HepG2 (cell line): ENCODE data around the gene APC2. TPM values are rescaled to one million over a fixed set of nuclear protein-coding genes. Genes with fewer than 3 reads are reported as not detected.

Experiments
- ADNP ChIP-seq: sonication (generic); formaldehyde crosslinking; IDR thresholded peaks from 2 replicates; pipeline ENCODE4 v1.4.0; 2020; ENCODE audit warnings: missing genetic modification reagents
- ATF7-NPFF ChIP-seq: sonication (generic); formaldehyde crosslinking; IDR thresholded peaks from 2 replicates; pipeline ENCODE4 v1.8.1; 2023; ENCODE audit warnings: mild to moderate bottlenecking, low read depth, missing genetic modification reagents, moderate library complexity
- FOXA3 ChIP-seq: IDR thresholded peaks from 2 replicates; pipeline ENCODE4 v1.6.1; 2016; ENCODE audit warnings: missing genetic modification reagents, missing compliant biosample characterization
- FOXM1 ChIP-seq: sonication (generic); formaldehyde crosslinking; IDR thresholded peaks from 2 replicates; pipeline ENCODE4 v1.5.0; 2020; ENCODE audit warnings: missing genetic modification reagents
- RNF2 ChIP-seq: fragments of 450-650 bp; conservative IDR thresholded peaks from 2 replicates; pipeline ENCODE4 v1.6.1; 2016; ENCODE audit warnings: low read depth
- ZC3H4 ChIP-seq: sonication (generic); formaldehyde crosslinking; IDR thresholded peaks from 2 replicates; pipeline ENCODE4 v1.4.0; 2020; ENCODE audit warnings: missing genetic modification reagents, borderline replicate concordance
- ZFP1 ChIP-seq: IDR thresholded peaks from 2 replicates; pipeline ENCODE4 v1.6.1; 2016
- ZMYM2 ChIP-seq: sonication (generic); formaldehyde crosslinking; IDR thresholded peaks from 2 replicates; pipeline ENCODE4 v1.8.0; 2022; ENCODE audit warnings: mild to moderate bottlenecking, missing genetic modification reagents
- ZNF17 ChIP-seq: sonication (generic); formaldehyde crosslinking; IDR thresholded peaks from 2 replicates; pipeline ENCODE4 v1.5.0; 2020; ENCODE audit warnings: mild to moderate bottlenecking, missing genetic modification reagents
- ZNF550 ChIP-seq: sonication (generic); formaldehyde crosslinking; IDR thresholded peaks from 2 replicates; pipeline ENCODE4 v1.4.0; 2020; ENCODE audit warnings: mild to moderate bottlenecking, missing genetic modification reagents, borderline replicate concordance
- ZNF619 ChIP-seq: sonication (generic); formaldehyde crosslinking; IDR thresholded peaks from 2 replicates; pipeline ENCODE4 v1.4.0; 2020; ENCODE audit warnings: mild to moderate bottlenecking, missing genetic modification reagents
- polyA plus RNA-seq, 8 experiments: library from polyadenylated mRNA; depleted of rRNA in 3 of 8; stranded (reverse) in 7 of 8; unstranded in 1 of 8; fragments of >200 nt; fragmentation: Illumina TruSeq in 4 of 8; extraction: Trizol in 4 of 8; gene quantifications; 2 replicates each; pipeline versions ENCODE4 v1.2.1 to v1.2.3, GENCODE V29; 2011 to 2016; ENCODE audit warnings: low read depth in 4 of 8, missing spikeins in 1 of 8, mixed read lengths in 1 of 8; ENCODE audit not compliant: insufficient read depth in 1 of 8
- total RNA-seq, 5 experiments: library from RNA; depleted of rRNA; stranded (reverse); fragments of >200 nt; fragmentation: Illumina TruSeq; extraction: Trizol; gene quantifications; 2 replicates each; pipeline ENCODE4 v1.2.3, GENCODE V29; 2016; ENCODE audit warnings: low read depth in 1 of 5
- TF ChIP-seq, protein P1 (sequence below): sonication (generic); formaldehyde crosslinking; conservative IDR thresholded peaks from 2 replicates; pipeline ENCODE4 v1.8.1; 2023; ENCODE audit warnings: missing genetic modification reagents
- TF ChIP-seq, protein P2 (sequence below): sonication (generic); formaldehyde crosslinking; IDR thresholded peaks from 2 replicates; pipeline ENCODE4 v1.4.0; 2020; ENCODE audit warnings: missing genetic modification reagents
- TF ChIP-seq, protein P3 (sequence below): sonication (generic); formaldehyde crosslinking; IDR thresholded peaks from 2 replicates; pipeline ENCODE4 v1.4.0; 2020; ENCODE audit warnings: missing genetic modification reagents
- TF ChIP-seq, protein P4 (sequence below): sonication (generic); formaldehyde crosslinking; IDR thresholded peaks from 2 replicates; pipeline ENCODE4 v1.5.0; 2020; ENCODE audit warnings: mild to moderate bottlenecking, missing genetic modification reagents, borderline replicate concordance
- TF ChIP-seq, protein P5 (sequence below): sonication (generic); formaldehyde crosslinking; IDR thresholded peaks from 2 replicates; pipeline ENCODE4 v1.8.0; 2022; ENCODE audit warnings: mild to moderate bottlenecking, missing genetic modification reagents, moderate library complexity

APC2 gene
- total and polyA plus RNA-seq, 2 of the 13 experiments (the other 11 are each of a cell fraction or from before 2014, with no cell fraction given) = 0.08 to 0.22 TPM

DNA sequence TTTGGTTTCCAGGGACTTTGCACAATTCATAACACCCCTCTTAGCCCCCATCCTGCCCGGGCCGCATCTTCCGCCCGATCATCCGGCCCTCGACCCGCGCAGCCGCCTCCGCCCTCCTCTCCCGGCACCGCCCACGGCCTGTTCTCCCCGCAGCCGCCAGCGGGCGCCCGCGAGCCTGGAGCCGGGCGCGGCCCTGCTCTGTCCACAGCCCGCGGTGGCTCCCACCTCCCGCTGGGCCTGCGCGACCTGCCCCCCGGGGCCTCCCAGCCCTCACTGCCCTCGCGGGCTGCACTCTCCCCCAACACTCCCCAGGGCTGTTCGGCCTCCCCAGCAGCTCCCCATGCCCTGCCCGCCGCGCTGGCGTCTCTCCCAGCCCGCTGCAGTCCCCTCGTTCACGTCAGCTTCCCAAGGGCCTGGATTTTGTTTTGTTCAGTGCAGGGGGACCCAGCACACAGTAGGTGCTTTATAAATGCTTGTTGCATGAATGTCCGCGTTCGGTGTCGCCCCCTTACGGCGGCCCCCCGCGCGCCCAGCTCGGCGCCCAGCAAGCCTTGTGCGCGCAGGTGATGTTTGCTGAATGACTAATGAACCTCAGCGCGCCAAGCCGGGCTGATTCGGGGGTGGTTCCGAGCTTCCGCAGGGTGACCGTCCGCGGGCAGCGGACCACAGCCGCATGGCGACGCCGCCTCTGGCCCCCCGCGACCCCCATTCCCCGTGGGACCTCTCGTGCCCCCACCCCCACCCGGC, 4.6 kb upstream of the APC2 start (continued):
- TF ChIP-seq, protein P1, sequence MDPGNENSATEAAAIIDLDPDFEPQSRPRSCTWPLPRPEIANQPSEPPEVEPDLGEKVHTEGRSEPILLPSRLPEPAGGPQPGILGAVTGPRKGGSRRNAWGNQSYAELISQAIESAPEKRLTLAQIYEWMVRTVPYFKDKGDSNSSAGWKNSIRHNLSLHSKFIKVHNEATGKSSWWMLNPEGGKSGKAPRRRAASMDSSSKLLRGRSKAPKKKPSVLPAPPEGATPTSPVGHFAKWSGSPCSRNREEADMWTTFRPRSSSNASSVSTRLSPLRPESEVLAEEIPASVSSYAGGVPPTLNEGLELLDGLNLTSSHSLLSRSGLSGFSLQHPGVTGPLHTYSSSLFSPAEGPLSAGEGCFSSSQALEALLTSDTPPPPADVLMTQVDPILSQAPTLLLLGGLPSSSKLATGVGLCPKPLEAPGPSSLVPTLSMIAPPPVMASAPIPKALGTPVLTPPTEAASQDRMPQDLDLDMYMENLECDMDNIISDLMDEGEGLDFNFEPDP (CRISPR knock-in tag) = no peak
- peak; percentile 37; the same call in 1 of the 2 replicates for TF ChIP-seq RNF2
- TF ChIP-seq, protein P2, sequence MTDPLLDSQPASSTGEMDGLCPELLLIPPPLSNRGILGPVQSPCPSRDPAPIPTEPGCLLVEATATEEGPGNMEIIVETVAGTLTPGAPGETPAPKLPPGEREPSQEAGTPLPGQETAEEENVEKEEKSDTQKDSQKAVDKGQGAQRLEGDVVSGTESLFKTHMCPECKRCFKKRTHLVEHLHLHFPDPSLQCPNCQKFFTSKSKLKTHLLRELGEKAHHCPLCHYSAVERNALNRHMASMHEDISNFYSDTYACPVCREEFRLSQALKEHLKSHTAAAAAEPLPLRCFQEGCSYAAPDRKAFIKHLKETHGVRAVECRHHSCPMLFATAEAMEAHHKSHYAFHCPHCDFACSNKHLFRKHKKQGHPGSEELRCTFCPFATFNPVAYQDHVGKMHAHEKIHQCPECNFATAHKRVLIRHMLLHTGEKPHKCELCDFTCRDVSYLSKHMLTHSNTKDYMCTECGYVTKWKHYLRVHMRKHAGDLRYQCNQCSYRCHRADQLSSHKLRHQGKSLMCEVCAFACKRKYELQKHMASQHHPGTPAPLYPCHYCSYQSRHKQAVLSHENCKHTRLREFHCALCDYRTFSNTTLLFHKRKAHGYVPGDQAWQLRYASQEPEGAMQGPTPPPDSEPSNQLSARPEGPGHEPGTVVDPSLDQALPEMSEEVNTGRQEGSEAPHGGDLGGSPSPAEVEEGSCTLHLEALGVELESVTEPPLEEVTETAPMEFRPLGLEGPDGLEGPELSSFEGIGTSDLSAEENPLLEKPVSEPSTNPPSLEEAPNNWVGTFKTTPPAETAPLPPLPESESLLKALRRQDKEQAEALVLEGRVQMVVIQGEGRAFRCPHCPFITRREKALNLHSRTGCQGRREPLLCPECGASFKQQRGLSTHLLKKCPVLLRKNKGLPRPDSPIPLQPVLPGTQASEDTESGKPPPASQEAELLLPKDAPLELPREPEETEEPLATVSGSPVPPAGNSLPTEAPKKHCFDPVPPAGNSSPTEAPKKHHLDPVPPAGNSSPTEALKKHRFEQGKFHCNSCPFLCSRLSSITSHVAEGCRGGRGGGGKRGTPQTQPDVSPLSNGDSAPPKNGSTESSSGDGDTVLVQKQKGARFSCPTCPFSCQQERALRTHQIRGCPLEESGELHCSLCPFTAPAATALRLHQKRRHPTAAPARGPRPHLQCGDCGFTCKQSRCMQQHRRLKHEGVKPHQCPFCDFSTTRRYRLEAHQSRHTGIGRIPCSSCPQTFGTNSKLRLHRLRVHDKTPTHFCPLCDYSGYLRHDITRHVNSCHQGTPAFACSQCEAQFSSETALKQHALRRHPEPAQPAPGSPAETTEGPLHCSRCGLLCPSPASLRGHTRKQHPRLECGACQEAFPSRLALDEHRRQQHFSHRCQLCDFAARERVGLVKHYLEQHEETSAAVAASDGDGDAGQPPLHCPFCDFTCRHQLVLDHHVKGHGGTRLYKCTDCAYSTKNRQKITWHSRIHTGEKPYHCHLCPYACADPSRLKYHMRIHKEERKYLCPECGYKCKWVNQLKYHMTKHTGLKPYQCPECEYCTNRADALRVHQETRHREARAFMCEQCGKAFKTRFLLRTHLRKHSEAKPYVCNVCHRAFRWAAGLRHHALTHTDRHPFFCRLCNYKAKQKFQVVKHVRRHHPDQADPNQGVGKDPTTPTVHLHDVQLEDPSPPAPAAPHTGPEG = 0 out of 2 replicates have a peak, but pooled peaks have one; percentile 42
- peak; percentile 44; the same call in 1 of the 2 replicates for TF ChIP-seq ADNP (CRISPR knock-in tag)
- peak; percentile 60; the same call in 1 of the 2 replicates for TF ChIP-seq ZNF550
- TF ChIP-seq, protein P3, sequence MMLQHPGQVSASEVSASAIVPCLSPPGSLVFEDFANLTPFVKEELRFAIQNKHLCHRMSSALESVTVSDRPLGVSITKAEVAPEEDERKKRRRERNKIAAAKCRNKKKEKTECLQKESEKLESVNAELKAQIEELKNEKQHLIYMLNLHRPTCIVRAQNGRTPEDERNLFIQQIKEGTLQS (CRISPR knock-in tag) = no peak
- TF ChIP-seq ZNF17 (CRISPR knock-in tag) = no peak
- no peak; the same call in 1 of the 2 replicates for TF ChIP-seq ATF7-NPFF
- peak; percentile 16; the same call in 1 of the 2 replicates for TF ChIP-seq FOXA3 (CRISPR knock-in tag)
- TF ChIP-seq ZFP1 (CRISPR knock-in tag) = no peak
- TF ChIP-seq, protein P4, sequence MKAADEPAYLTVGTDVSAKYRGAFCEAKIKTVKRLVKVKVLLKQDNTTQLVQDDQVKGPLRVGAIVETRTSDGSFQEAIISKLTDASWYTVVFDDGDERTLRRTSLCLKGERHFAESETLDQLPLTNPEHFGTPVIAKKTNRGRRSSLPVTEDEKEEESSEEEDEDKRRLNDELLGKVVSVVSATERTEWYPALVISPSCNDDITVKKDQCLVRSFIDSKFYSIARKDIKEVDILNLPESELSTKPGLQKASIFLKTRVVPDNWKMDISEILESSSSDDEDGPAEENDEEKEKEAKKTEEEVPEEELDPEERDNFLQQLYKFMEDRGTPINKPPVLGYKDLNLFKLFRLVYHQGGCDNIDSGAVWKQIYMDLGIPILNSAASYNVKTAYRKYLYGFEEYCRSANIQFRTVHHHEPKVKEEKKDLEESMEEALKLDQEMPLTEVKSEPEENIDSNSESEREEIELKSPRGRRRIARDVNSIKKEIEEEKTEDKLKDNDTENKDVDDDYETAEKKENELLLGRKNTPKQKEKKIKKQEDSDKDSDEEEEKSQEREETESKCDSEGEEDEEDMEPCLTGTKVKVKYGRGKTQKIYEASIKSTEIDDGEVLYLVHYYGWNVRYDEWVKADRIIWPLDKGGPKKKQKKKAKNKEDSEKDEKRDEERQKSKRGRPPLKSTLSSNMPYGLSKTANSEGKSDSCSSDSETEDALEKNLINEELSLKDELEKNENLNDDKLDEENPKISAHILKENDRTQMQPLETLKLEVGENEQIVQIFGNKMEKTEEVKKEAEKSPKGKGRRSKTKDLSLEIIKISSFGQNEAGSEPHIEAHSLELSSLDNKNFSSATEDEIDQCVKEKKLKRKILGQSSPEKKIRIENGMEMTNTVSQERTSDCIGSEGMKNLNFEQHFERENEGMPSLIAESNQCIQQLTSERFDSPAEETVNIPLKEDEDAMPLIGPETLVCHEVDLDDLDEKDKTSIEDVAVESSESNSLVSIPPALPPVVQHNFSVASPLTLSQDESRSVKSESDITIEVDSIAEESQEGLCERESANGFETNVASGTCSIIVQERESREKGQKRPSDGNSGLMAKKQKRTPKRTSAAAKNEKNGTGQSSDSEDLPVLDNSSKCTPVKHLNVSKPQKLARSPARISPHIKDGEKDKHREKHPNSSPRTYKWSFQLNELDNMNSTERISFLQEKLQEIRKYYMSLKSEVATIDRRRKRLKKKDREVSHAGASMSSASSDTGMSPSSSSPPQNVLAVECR (CRISPR knock-in tag) = peak; percentile 74; the same call in 1 of the 2 replicates
- TF ChIP-seq ZNF619 (CRISPR knock-in tag) = no peak; the same call in 1 of the 2 replicates
- no peak for TF ChIP-seq FOXM1 (CRISPR knock-in tag)
- TF ChIP-seq ZC3H4 (CRISPR knock-in tag) = no peak
- TF ChIP-seq, protein P5, sequence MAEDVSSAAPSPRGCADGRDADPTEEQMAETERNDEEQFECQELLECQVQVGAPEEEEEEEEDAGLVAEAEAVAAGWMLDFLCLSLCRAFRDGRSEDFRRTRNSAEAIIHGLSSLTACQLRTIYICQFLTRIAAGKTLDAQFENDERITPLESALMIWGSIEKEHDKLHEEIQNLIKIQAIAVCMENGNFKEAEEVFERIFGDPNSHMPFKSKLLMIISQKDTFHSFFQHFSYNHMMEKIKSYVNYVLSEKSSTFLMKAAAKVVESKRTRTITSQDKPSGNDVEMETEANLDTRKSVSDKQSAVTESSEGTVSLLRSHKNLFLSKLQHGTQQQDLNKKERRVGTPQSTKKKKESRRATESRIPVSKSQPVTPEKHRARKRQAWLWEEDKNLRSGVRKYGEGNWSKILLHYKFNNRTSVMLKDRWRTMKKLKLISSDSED = 0 out of 2 replicates have a peak, but pooled peaks have one; percentile 77
- TF ChIP-seq ZMYM2 = peak; percentile 70; the same call in 1 of the 2 replicates
